OCI-LY3 (cell line): ENCODE data around the gene GRIK4.

Source experiments
- H2AFZ ChIP-seq: fragments of 200-600, 300-600 bp; shearing (Covaris generic); 2 replicates; pipeline ENCODE4 v1.6.0; 2014; ENCODE audit warnings: antibody characterized with exemption, low read depth, low read length
- H3K27ac ChIP-seq: fragments of 200-600, 300-600 bp; sonication (generic); 2 replicates; pipeline ENCODE4 v1.5.1; 2014; ENCODE audit warnings: mild to moderate bottlenecking, low read length, moderate library complexity, mixed read lengths
- H3K27me3 ChIP-seq: fragments of 200-600, 300-600 bp; sonication (generic); 2 replicates; pipeline ENCODE4 v1.6.1; 2014; ENCODE audit warnings: low read depth, low read length, mixed read lengths
- H3K36me3 ChIP-seq: fragments of 200-600, 300-600 bp; sonication (generic); replicated peaks from 2 replicates; pipeline ENCODE3; 2014; ENCODE audit warnings: low read depth, low read length, mixed read lengths
- H3K4me1 ChIP-seq: fragments of 300-600, 200-600 bp; sonication (generic); 2 replicates; pipeline ENCODE4 v1.6.1; 2014; ENCODE audit warnings: low read length, mixed read lengths
- H3K4me2 ChIP-seq: fragments of 200-600, 300-600 bp; sonication (generic); 2 replicates; pipeline ENCODE4 v1.6.1; 2014; ENCODE audit warnings: low read length, mixed read lengths
- H3K4me3 ChIP-seq: fragments of 300-600, 200-600 bp; sonication (generic); 2 replicates; pipeline ENCODE4 v1.5.1; 2014; ENCODE audit warnings: antibody characterized with exemption, mild to moderate bottlenecking, low read length, moderate library complexity
- H3K79me2 ChIP-seq: fragments of 300-600, 200-600 bp; shearing (Covaris generic); 2 replicates; pipeline ENCODE4 v1.6.1; 2014; ENCODE audit warnings: mild to moderate bottlenecking, low read length, mixed read lengths
- H3K9ac ChIP-seq: fragments of 300-600, 200-600 bp; shearing (Covaris generic); 2 replicates; pipeline ENCODE4 v1.6.0; 2014; ENCODE audit warnings: mild to moderate bottlenecking, low read length, moderate library complexity
- H3K9me3 ChIP-seq: fragments of 200-600, 300-600 bp; shearing (Covaris generic); 2 replicates; pipeline ENCODE4 v1.6.1; 2014; ENCODE audit warnings: low read length, mixed read lengths; ENCODE audit not compliant: insufficient read depth
- H4K20me1 ChIP-seq: fragments of 200-600, 300-600 bp; sonication (generic); 2 replicates; pipeline ENCODE4 v1.6.1; 2016; ENCODE audit warnings: low read length, mixed read lengths; ENCODE audit not compliant: insufficient read depth
- CTCF ChIP-seq: fragments of 200-600, 300-600 bp; sonication (generic); IDR thresholded peaks from 2 replicates; pipeline ENCODE4 v1.5.1; 2014; ENCODE audit warnings: antibody characterized with exemption, low read length, low read depth
- EZH2phosphoT487 ChIP-seq: fragments of 200-600 bp; shearing (Covaris generic); IDR thresholded peaks from 2 replicates; pipeline ENCODE4 v1.6.1; 2018; ENCODE audit warnings: antibody characterized with exemption, mixed run types, low read depth

Gene GRIK4

GRCh38 chr11:120918257-120918656, 406.7 kb downstream of the GRIK4 start:
- Histone ChIP-seq H3K27me3 (peaks cover 45% of the 10 kb centered on the region), H3K27ac (no peak overlapping the region), H3K4me3 (no peak overlapping the region), H3K79me2 (no peaks in the 10 kb centered on the region), H3K4me2 (no peak overlapping the region), H3K9me3 (no peaks in the 10 kb centered on the region), H2AFZ (no peak overlapping the region), H3K9ac (no peak overlapping the region), H3K4me1 (no peaks in the 10 kb centered on the region), H3K36me3 (no peaks in the 10 kb centered on the region), H4K20me1 (no peaks in the 10 kb centered on the region)
- TF ChIP-seq CTCF (no peak), EZH2phosphoT487 (no peak)

DNA sequence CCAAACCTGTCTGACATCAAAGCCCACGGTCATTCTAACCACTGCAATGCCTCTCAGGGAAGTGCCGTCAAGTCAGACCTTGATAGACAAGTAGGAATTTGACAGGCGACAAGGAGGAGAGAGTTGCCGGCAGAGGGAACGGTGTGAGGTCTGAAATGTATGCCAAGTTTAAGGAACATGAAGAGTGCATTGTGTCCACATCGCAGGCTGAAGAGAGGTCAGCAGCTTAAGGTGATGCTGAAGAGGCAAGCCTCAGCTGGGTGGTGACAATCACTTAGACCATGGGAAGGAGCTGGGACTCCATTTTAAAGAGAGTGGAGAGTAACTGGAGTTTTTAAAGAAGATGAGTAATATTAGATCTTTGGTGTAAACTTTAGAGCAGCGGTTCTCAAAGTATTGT, 407.5 kb downstream of the GRIK4 start:
- Histone ChIP-seq H3K27me3 (peaks cover 38% of the 10 kb centered on the region), H3K79me2 (no peaks in the 10 kb centered on the region), H3K9me3 (no peaks in the 10 kb centered on the region), H3K27ac (no peak overlapping the region), H3K4me2 (no peak overlapping the region), H4K20me1 (no peaks in the 10 kb centered on the region), H3K36me3 (no peaks in the 10 kb centered on the region), H3K9ac (no peak overlapping the region), H3K4me1 (no peaks in the 10 kb centered on the region), H2AFZ (no peak overlapping the region), H3K4me3 (no peak overlapping the region)
- TF ChIP-seq CTCF: no peak
- no peak for TF ChIP-seq EZH2phosphoT487

GRCh38 chr11:120919566-120919965, 408.0 kb downstream of the GRIK4 start:
- H3K4me1 ChIP-seq: no peaks in the 10 kb centered on the region
- peaks cover 33% of the 10 kb centered on the region for H3K27me3 ChIP-seq
- H3K9ac ChIP-seq: no peak overlapping the region
- no peaks in the 10 kb centered on the region for H3K36me3 ChIP-seq
- H3K27ac ChIP-seq: no peak overlapping the region
- TF ChIP-seq CTCF: no peak
- TF ChIP-seq EZH2phosphoT487: no peak
- no peak overlapping the region for H2AFZ ChIP-seq
- no peak overlapping the region for H3K4me3 ChIP-seq
- H3K79me2 ChIP-seq: no peaks in the 10 kb centered on the region
- no peaks in the 10 kb centered on the region for H4K20me1 ChIP-seq
- H3K4me2 ChIP-seq: no peak overlapping the region
- H3K9me3 ChIP-seq: no peaks in the 10 kb centered on the region

DNA sequence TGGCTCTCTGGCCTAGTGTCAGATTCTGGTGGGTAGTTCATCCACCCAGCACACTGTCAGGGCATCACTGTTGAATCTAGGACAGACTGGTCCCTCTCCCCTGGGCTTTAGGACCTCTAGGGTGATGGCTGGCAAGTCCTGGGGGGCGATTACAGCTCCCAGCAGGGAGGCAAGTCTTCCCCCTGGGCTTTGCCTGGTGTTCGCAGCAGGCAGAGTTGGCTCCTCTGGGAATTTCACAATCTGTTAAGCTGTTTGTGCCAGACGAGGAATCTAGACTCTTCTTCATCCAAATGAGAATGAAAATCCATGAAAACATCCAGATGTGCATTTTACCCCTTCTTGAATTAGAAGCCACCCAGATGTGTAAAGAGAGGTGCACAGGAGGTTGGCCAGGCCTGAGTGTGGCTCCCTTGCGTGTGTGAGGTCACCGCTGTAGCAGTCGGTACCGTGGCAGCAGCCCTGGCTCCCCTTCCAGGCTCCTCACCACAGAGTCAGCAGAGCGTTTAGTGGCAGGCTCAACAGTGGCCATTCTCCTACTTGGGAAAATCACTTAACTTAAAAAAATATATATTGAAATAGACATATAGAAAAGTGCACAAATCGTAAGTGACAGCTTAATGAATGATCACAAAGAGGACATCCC, 412.4 kb downstream of the GRIK4 start:
- Histone ChIP-seq H3K79me2 (no peaks in the 10 kb centered on the region), H3K36me3 (no peaks in the 10 kb centered on the region), H3K9ac (no peak overlapping the region), H3K4me2 (no peak overlapping the region), H2AFZ (no peak overlapping the region), H3K4me1 (peaks cover 27% of the 10 kb centered on the region), H3K27ac (no peak overlapping the region), H3K9me3 (no peaks in the 10 kb centered on the region), H4K20me1 (no peaks in the 10 kb centered on the region), H3K27me3 (no peaks in the 10 kb centered on the region), H3K4me3 (no peak overlapping the region)
- TF ChIP-seq CTCF (no peak), EZH2phosphoT487 (no peak)
